ENCODE results near the gene HBG2. TPM values are rescaled to one million over a fixed set of nuclear protein-coding genes. Genes with fewer than 3 reads are reported as not detected.

HBG2 gene
- total and polyA plus RNA-seq, 9 of the 15 experiments (the other 6 are each of a cell fraction or from before 2014, with no cell fraction given), result 1,626 to 58,619 (median 10,515) TPM

GRCh38 chr11:5267033-5267563, 12.5 kb upstream of the HBG2 start (continued):
- no peak for TF ChIP-seq MGA (IDR thresholded peaks at IDR 0.05)
- TF ChIP-seq KDM5B (IDR thresholded peaks at IDR 0.05; ENCODE audit: insufficient replicate concordance, low read depth, low read length), result no peak
- TF ChIP-seq TBL1XR1 (IDR thresholded peaks at IDR 0.05; ENCODE audit: low read length in 2 of 2), result no peak
- TF ChIP-seq NFE2L1 (tag; IDR thresholded peaks at IDR 0.05; ENCODE audit: borderline replicate concordance, low read depth), result no peak
- TF ChIP-seq COPS2 (conservative IDR thresholded peaks at IDR 0.05), result no peak
- TF ChIP-seq FOXA3 (CRISPR knock-in tag; conservative IDR thresholded peaks at IDR 0.05 in 1 of 2, IDR thresholded peaks at IDR 0.05 in 1 of 2), result no peak
- TF ChIP-seq SRSF1 (IDR thresholded peaks at IDR 0.05; ENCODE audit: low read depth, low read length), result no peak
- no peak for TF ChIP-seq HMGN3 (IDR thresholded peaks at IDR 0.05; ENCODE audit: borderline replicate concordance, extremely low read depth, insufficient read length, low read depth, low read length)
- TF ChIP-seq SMARCC2 (IDR thresholded peaks at IDR 0.05; ENCODE audit: low read depth), result no peak
- TF ChIP-seq ARID3B (CRISPR knock-in tag; IDR thresholded peaks at IDR 0.05; ENCODE audit: borderline replicate concordance), result no peak
- TF ChIP-seq POLR2G (IDR thresholded peaks at IDR 0.05; ENCODE audit: low read depth, low read length), result peak; percentile 40
- TF ChIP-seq TSC22D4 (tag; IDR thresholded peaks at IDR 0.05), result no peak
- no peak for TF ChIP-seq HDAC6 (IDR thresholded peaks at IDR 0.05; ENCODE audit: low read depth, low read length)
- 0 out of 2 replicates have a peak, but pooled peaks have one; percentile 15 for TF ChIP-seq RBFOX2 (IDR thresholded peaks at IDR 0.05; ENCODE audit: low read depth, low read length)
- TF ChIP-seq GABPA (tag; conservative IDR thresholded peaks at IDR 0.05; ENCODE audit: low read depth), result no peak
